Renal cortical epithelial cell (primary cell): ENCODE data around the gene MED20. TPM values are rescaled to one million over a fixed set of nuclear protein-coding genes. Genes with fewer than 3 reads are reported as not detected.

Experiments used
- DNase-seq: peaks from one replicate; pipeline ENCODE4 v3.0.0-alpha.2; 2011; ENCODE audit warnings: low read depth
- total RNA-seq: library from RNA; depleted of rRNA; stranded (reverse); fragments of >200 nt; gene quantifications from 2 replicates; pipeline ENCODE4 v1.2.3, GENCODE V29; 2014

The MED20 gene
- total RNA-seq, 1 donor from 2014 or later = 42.5 TPM

- DNase-seq = no peak
Measured at GRCh38 chr6:41941280-41942066, 20.5 kb upstream of the MED20 start, which contains the start of gene CCND3. Gene CCND3 (minus strand): TSS chr6:41941808. CDS start chr6:41941649, 159 bp downstream.

GRCh38 chr6:41940759-41941279 lies 19.9 kb upstream of the MED20 start:
- no peak for DNase-seq

GRCh38 chr6:41939848-41940758 lies 19.2 kb upstream of the MED20 start:
- DNase-seq = peak; percentile 76

- DNase-seq = no peak
Measured at GRCh38 chr6:41939176-41939847, 18.4 kb upstream of the MED20 start.

GRCh38 chr6:41938590-41939175 lies 17.7 kb upstream of the MED20 start:
- DNase-seq = no peak

- no peak for DNase-seq
Measured at GRCh38 chr6:41937861-41938574, 17.1 kb upstream of the MED20 start.

GRCh38 chr6:41937472-41937860 lies 16.5 kb upstream of the MED20 start:
- DNase-seq = no peak

- DNase-seq = peak; percentile 88
Measured at GRCh38 chr6:41936073-41936837, 15.3 kb upstream of the MED20 start.

- DNase-seq = no peak
Measured at GRCh38 chr6:41935685-41936072, 14.7 kb upstream of the MED20 start.

GRCh38 chr6:41935193-41935574 lies 14.2 kb upstream of the MED20 start:
- no peak for DNase-seq

- no peak for DNase-seq
Measured at GRCh38 chr6:41934278-41935192, 13.6 kb upstream of the MED20 start.

GRCh38 chr6:41932378-41932777 lies 11.4 kb upstream of the MED20 start:
- DNase-seq = no peak

- DNase-seq = no peak
Measured at GRCh38 chr6:41931792-41932191, 10.9 kb upstream of the MED20 start.

GRCh38 chr6:41929924-41930323 lies 9.0 kb upstream of the MED20 start:
- DNase-seq = no peak

GRCh38 chr6:41927253-41927652 lies 6.3 kb upstream of the MED20 start:
- no peak for DNase-seq

- no peak for DNase-seq
Measured at GRCh38 chr6:41922154-41922553, 1.2 kb upstream of the MED20 start.

- DNase-seq = no peak
Measured at GRCh38 chr6:41921712-41921998, 716 bp upstream of the MED20 start.

- DNase-seq = peak; percentile 99
Measured at GRCh38 chr6:41917528-41917927, 3.4 kb downstream of the MED20 start.

GRCh38 chr6:41914869-41915530 lies 5.9 kb downstream of the MED20 start:
- DNase-seq = peak; percentile 97
